ENCODE results near the gene CLDN19.

The CLDN19 gene

DNA sequence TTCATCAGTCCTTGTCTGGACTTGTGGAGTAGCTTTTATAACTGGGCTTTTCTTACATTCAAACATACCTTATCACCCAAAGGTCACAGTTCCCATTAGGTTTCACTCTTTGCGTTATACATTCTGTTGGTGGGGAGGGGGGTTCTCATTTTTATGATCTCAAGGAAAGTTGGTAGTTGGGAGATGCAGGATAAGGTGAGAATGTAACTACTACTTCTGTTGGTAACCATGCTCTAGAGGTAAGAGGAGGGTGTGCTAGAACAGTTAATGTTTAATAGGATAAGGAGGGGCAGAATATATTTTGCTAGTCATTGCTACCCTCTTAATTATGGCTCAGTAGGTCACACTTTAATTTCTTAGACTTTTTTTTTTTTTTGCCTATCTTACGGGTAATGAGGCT, 47.1 kb downstream of the CLDN19 start:
- DNase-seq: no peak

DNA sequence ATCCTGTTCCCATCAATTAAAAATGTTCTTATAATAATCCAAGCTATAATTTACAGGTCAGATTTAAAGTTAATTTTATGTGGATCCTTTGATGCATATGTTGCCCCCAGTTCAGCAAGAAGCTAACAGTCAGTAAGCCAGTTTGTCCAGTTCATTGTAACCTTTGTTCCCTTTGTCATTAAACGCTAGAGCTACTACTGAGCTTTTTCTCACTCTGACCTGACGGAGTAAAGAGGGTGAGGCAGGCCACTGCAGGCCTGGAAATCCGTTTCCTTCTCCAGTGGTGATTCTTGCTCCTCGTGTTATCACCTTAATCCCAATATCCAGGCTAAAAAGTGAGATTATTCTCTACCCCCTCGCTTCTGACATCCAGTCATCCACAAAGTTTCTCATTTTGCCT, 47.6 kb downstream of the CLDN19 start:
- DNase-seq: no peak

DNA sequence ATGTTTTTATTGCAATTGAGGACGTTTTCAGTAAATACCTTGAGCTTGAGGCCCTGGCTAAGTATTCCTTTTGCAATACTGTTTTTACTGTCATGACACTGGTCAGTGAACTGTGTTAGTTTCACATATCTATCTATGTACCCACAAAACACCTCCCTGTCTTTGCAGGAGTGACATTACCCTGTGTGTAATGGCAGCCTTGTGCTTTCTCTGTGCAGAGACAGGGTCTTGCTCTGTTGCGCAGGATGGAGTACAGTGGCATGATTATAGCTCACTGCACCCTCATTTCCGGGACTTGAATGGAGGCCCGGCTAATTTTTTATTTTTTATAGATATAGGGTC, 48.9 kb downstream of the CLDN19 start:
- DNase-seq: no peak

DNA sequence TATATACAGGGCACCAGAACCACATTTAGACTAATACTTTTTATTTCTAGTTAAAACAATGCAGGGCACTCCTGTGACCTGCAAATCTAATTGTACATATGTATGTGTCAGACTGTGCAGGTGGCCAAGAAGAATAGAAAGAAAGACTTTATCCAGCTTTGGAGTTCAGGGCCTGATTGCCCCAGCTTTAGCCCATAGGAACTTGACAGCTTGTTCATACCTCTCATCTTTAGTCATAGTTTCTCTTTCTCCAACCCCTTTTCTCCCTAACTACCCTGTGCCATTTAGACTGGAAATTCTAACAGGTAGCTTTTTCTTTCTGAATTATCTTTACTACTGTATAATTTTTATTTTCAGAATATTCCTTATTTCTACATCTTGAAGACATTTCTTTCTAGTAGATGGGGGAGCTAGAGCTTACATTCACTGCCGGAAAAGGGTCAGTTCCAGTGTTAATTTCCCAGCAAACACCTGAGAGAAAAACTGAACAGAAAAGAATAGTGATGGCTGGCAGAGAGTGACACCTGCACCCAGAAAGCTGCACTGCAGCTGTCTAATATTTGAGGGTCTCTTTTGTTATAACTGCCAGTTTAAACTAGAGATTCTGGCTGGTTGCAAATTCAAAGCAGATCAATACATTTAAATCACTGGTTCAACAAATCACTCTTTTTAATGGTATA, 49.4 kb downstream of the CLDN19 start:
- DNase-seq: no peak

DNA sequence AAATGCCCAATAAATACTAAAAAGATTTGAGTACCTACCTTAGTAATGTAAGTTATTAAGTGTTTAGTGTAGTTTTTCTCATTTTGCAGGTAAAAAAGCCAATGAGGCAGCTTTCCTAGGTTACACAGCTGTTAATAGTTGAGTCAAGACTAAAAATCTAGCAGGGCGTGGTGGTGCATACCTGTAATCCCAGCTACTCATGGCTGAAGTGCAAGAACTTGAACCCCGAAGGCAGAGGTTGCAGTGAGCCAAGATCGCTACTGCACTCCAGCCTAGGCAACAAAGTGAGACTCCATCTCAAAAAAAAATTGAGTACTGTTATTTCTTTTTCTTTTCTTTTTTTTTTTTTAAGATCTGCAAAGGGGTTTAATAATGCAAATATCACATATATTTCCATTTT, 50.1 kb downstream of the CLDN19 start:
- DNase-seq: no peak

DNA sequence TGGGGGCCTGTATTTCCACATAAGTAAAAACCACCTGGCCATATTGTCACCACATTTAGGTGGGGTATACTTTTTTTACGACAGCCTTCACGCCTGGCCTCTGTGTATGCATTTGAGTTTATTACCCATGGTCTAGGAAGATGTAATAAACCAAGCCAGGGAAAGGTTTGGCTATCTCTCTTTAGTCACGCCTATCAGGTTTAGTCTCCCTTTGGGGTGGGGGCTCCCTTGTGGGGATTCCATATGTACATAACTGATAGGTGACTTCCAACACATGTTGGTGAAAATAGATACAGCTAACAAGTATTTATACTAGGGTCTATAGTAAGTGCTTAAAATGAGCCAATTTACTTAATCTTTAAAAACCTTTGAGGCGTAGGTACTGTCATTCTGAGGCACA, 53.6 kb downstream of the CLDN19 start:
- DNase-seq: no peak

DNA sequence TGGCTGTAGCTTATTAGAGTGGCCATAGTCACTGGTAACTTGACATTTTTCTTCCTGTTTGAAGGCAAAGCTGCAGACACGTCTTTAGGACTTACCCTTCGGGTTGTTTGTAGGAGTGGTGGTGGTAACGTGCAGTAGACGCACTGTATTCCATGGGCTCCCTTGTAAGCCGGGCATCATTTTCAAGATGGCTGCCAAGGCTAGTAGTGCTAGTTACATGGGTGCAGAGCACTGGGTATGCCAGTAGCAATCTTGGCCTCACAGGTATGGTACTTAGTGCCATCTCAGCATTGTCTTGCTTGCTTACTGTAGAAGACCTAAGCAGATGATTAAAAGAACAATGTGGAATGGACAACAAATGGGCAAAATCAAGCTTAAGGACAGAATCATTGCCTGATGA, 55.9 kb downstream of the CLDN19 start:
- DNase-seq: no peak
